GM12801 (cell line): ENCODE results near the gene TSGA10IP.

Source experiments
- CTCF ChIP-seq: IDR thresholded peaks from one replicate; pipeline ENCODE4 v1.5.1; 2011; ENCODE audit warnings: control low read depth; ENCODE audit not compliant: insufficient read length; ENCODE audit errors: extremely low read depth

The TSGA10IP gene

GRCh38 chr11:66002648-66003225 lies 57.5 kb downstream of the TSGA10IP start:
- TF ChIP-seq CTCF: no peak

GRCh38 chr11:66003291-66003690 lies 58.0 kb downstream of the TSGA10IP start:
- TF ChIP-seq CTCF: no peak

GRCh38 chr11:66004186-66004585 lies 58.9 kb downstream of the TSGA10IP start:
- no peak for TF ChIP-seq CTCF

- TF ChIP-seq CTCF: no peak
Observed at GRCh38 chr11:66006134-66006890, 61.0 kb downstream of the TSGA10IP start.

GRCh38 chr11:66006891-66007176 lies 61.6 kb downstream of the TSGA10IP start:
- no peak for TF ChIP-seq CTCF

GRCh38 chr11:66007201-66007634 lies 61.9 kb downstream of the TSGA10IP start:
- TF ChIP-seq CTCF: no peak

- TF ChIP-seq CTCF: no peak
Observed at GRCh38 chr11:66008095-66008467, 62.8 kb downstream of the TSGA10IP start.
